A673 (cell line): ENCODE data around the gene FHL2.

Experiments used
- CTCF ChIP-seq: fragments of 300-800, 200-600 bp; sonication (generic); conservative IDR thresholded peaks from 2 replicates; pipeline ENCODE4 v1.5.1; 2017; ENCODE audit warnings: low read depth, mild to moderate bottlenecking, antibody characterized with exemption, low read length, moderate library complexity, mixed read lengths
- EZH2 ChIP-seq: fragments of 200-600 bp; sonication (generic); IDR thresholded peaks from 2 replicates; pipeline ENCODE4 v1.6.1; 2017; ENCODE audit warnings: borderline replicate concordance, low read depth, mild to moderate bottlenecking, mixed read lengths, antibody characterized with exemption, low read length; ENCODE audit not compliant: poor library complexity, severe bottlenecking

GRCh38 chr2:105411720-105412407 lies 13.0 kb upstream of the FHL2 start:
- TF ChIP-seq CTCF, result no peak
- no peak for TF ChIP-seq EZH2
